Hindlimb muscle (tissue), 1 donor: ENCODE data around the gene ERCC8. TPM values are rescaled to one million over a fixed set of nuclear protein-coding genes. Genes with fewer than 3 reads are reported as not detected.
A peak's percentile ranks its signal among the peaks of the same experiment; 100 is the strongest.
"Not testable (repeated sequence)": the region's sequence is repeated elsewhere in the genome, so short reads cannot be mapped to it uniquely, and the experiment has no call there.

ENCODE experiments used
- DNase-seq: peaks from one replicate; pipeline ENCODE4 v3.0.0-alpha.2; 2013
- polyA plus RNA-seq: library from polyadenylated mRNA; unstranded; fragments of 120-200 nt; gene quantifications from one replicate; pipeline ENCODE4 v1.2.1, GENCODE V29; 2013; ENCODE audit not compliant: insufficient read length

ERCC8 gene, protein sequence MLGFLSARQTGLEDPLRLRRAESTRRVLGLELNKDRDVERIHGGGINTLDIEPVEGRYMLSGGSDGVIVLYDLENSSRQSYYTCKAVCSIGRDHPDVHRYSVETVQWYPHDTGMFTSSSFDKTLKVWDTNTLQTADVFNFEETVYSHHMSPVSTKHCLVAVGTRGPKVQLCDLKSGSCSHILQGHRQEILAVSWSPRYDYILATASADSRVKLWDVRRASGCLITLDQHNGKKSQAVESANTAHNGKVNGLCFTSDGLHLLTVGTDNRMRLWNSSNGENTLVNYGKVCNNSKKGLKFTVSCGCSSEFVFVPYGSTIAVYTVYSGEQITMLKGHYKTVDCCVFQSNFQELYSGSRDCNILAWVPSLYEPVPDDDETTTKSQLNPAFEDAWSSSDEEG
- 11.6 TPM for polyA plus RNA-seq

DNA sequence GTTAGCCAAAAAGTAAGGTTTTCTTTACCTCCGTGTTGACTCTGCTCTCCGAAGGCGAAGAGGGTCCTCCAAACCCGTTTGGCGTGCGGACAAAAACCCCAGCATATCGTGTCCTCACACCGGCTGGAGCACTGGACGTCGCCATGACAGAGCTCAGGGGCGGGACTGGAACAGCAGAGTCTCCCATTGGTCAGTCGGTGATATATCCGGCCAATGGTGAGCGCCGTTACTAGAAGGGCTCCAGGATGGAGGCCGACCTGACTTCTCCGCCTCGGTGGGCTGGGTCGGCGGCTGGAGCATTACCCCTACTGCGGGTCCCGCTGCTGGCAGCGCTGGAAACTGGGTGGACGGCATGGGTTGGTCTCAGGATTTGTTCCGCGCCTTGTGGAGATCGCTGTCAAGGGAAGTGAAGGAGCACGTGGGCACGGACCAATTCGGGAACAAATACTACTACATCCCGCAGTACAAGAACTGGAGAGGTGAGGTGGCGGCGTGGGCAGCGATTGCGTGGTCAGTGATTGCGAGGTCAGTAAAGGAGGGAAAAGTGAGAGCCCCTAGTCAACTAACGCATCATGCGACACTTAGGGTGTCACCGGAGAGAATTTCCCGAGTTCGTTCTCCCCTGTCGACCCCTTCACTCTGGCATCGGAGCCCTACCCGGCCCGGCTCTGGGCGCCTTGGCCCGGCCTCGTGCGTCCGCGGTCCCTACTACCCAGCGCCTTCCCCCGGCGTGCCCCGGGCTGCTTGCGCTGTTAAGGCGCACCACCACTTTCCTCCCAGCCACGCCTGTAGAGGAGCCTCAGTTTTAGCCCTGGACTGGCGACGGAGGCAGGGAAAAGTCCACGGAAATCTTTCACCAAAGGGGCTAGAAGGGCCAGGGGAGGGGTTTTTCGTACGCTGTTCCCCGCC is at the start of gene ERCC8, which contains the start of gene NDUFAF2:
Gene ERCC8, minus strand, starts transcription at position 167 of the 909 bp plus-strand sequence. Its CDS starts 62 bp downstream, at position 105.
Gene NDUFAF2, plus strand, starts transcription at position 302 of the 909 bp plus-strand sequence. Its CDS starts 51 bp downstream, at position 353.
- peak; percentile 93 for DNase-seq

DNA sequence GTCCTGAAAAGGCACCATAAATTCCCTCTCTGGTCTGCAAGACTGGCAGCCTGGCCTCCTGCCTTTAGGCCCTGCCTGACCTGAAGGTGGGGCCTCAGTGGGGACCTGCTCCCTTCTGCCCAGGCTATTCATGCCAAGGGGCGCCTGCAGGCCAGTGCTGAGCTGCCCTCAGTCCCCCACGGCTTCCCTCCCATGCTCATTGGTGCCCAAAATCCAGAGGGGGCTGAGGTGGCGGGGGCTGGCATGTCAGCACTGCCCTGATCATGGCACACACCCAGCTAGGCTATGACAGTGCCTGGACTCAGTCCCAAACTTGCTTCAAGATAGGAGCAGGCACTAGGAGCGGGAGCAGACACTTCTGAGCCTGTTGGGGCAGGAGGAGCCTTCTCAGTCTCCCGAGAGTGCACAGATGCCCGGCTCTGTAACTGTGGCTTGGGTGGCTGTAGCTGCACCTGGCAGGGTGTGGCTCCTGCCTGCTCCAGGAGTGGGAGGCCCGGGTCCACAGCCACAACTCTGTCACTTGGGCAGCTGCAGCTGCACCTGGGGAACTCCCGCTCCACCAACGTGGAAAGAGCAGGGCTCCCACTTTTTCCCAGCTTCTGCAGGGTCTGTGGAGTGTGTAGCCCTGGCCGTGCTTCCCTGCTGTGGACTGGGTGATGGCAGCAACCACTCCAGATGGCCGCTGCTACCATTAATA is 49.2 kb upstream of the ERCC8 start:
- DNase-seq: no peak

- no peak for DNase-seq
Observed at GRCh38 chr5:60993425-60993824, 48.6 kb upstream of the ERCC8 start.

- no peak for DNase-seq
Observed at GRCh38 chr5:60992871-60993270, 48.0 kb upstream of the ERCC8 start.

DNA sequence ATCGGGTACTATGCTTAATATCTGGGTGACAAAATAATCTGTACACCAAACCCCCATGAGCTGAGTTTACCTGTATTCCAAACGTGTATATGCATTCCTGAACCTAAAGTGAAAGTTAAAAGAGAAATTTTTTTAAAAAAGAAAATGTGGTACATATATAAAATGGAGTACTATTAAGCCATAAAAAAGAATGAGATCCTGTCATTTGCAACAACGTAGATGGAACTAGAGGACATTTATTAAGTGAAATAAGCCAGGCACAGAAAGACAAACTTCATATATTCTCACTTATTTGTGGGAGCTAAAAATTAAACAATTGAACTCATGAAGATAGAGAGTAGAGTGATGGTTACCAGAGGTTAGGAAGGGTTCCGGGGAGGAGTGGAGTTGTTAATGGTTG is 44.9 kb upstream of the ERCC8 start:
- no peak for DNase-seq

DNA sequence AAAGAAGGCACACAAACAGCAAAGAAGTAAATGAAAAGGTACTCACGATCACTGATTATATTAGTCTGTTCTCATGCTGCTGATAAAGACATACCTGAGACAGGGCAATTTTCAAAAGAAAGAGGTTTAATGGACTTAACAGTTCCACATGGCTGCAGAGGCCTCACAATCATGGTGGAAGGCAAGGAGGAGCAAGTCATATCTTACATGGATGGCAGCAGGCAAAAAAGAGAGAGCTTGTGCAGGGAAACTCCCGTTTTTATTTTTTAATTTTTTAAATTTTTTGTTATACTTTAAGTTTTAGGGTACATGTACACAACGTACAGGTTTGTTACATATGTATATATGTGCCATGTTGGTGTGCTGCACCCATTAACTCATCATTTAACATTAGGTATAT is 37.3 kb upstream of the ERCC8 start:
- DNase-seq: not testable (repeated sequence)

DNA sequence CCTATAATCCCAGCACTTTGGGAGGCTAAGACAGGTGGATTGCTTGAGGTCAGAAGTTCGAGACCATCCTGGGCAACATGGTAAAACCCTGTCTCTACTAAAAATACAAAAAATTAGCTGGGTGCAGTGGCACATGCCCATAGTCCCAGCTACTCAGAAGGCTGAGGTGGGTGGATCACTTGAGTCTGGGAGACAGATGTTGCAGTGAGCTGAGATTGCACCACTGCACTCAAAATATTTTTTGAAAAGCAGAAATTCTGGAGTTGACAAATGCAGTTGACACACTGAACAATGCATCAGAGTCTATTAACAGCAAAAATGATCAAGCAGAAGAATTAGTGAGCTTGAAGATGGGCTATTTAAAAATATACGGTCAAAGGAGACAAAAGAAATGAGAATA is 35.6 kb upstream of the ERCC8 start:
- no peak for DNase-seq

- DNase-seq: no peak
Observed at GRCh38 chr5:60978968-60979367, 34.1 kb upstream of the ERCC8 start.

GRCh38 chr5:60977956-60978737 is 33.3 kb upstream of the ERCC8 start:
- DNase-seq: no peak

DNA sequence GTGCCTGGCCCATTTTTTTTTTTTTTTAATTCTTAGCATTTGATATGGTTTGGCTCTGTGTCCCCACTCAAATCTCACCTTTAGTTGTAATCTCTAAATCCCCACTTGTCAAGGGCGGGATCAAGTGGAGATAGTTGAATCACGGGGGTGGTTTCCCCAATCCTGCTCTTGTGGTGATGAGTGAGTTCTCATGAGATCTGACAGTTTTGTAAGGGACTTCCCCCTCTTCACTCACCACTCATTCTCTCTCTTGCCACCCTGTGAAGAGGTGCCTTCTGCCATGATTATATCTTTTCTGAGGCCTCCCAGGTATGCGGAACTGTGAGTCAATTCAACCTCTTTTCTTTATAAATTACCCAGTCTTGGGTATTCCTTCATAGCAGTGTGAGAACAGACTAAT is 27.4 kb upstream of the ERCC8 start:
- no peak for DNase-seq

DNA sequence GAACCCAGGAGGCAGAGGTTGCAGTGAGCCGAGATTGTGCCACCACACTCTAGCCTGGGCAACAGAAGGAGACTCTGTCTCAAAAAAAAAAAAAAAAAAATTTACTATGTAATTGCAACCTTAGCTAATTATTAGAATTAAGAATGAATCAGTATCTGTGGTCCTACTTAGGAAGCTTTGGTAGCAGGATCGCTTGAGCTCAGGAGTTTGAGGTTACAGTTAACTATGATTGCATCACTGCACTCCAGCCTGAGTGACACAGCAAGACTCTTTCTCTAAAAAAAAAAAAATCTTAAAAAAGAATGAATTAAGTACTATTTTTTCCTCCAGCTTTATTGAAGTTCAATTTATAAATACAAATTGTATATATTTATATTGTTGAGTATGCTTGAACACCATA is 16.8 kb upstream of the ERCC8 start:
- no peak for DNase-seq

GRCh38 chr5:60960591-60960990 is 15.7 kb upstream of the ERCC8 start:
- no peak for DNase-seq

DNA sequence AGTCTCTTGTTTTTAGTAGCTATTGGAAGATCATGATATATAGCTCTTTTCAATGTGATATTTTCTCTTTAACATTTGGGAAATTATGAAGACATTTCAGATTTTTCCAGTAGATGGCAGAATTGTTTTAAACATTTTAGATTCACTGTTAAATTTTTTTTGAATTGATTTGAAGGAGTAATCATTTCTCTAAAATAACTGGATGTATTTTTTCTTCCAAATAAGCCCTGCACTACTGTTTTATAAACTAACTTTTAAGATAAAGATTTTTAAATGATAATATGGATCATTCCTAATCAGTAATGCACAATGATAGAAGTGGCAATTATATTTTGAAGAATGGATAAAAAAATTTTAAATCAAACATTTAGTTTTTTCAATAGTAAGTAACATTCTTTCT is 14.3 kb upstream of the ERCC8 start:
- DNase-seq: peak; percentile 2

DNA sequence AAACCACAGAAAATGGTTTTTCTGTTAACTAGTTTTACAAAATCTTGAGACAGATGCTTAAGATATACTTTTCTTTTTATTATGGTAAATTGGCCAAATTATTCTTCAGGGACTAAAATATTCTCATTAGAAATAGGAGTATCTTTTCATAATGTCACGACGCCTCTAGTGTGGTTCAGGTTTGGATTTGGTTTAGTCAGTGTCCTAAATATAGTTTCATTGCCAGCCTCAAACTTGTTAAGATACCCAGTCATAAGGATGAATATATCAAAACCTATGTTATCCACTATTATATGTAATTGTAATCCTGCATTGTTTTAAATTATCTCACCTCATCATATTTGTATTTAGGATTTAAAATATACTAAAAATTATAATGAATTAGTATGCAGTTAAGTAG is 13.8 kb upstream of the ERCC8 start:
- DNase-seq: no peak

DNA sequence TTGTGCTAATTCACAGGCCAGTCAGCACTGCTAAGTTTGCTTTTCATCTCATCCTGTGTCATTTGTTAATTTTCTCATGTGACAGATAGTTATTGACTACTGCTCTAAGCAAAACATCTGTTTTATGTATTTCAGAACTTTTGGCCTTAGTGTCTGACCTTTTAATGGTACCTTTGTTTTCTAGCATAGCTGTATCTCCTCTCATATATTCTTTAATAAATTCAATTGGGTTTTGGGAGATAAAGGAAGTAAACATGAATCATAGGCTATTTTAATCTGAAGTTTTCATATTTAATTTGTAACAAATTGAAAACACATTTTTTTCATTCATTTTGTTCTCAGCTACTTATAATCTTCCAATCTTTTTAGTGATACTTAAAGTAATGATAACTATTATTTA is 13.2 kb upstream of the ERCC8 start:
- DNase-seq: no peak

- no peak for DNase-seq
Observed at GRCh38 chr5:60955239-60955638, 10.4 kb upstream of the ERCC8 start.

- DNase-seq: no peak
Observed at GRCh38 chr5:60948738-60949137, 3.9 kb upstream of the ERCC8 start.

DNA sequence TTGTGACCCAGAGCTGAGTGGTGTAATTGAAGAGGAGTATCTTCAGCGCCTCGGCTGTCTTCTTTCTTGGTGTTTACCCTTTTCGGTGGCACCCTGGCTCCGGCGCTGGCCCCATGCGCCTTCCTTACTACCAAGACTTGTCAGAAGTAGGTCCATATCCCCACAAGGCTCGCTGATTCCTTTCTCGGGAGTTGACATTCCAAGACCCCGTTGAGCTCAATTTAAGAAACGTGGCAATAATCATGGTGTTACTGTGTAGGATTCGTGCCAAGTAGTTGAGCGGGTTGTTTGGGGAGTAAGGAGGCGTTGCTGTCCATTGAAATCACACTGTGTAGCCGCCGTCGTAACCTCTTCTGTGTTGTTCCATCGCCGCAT is 930 bp upstream of the ERCC8 start:
- peak; percentile 42 for DNase-seq

GRCh38 chr5:60943624-60944023 is 1.2 kb downstream of the ERCC8 start:
- DNase-seq: no peak

DNA sequence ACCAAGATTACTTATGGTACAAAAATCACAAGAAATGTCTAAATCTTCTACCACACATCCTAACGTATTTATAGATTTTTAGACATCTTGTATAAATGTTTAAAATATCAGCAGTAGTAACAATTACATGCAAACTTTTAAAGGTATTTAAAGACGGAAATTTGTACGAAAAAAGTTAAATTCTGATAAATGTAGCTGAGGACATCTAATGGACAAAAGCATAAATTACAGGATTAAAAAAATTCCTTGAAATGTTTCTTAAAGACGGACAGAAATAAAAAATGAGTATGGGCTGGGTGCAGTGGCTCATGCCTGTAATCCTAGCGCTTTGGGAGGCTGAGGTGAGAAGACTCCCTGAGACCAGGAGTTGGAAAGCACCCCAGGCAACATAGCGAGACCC is 15.8 kb downstream of the ERCC8 start:
- DNase-seq: no peak

GRCh38 chr5:60927450-60927849 is 17.4 kb downstream of the ERCC8 start:
- DNase-seq: no peak

DNA sequence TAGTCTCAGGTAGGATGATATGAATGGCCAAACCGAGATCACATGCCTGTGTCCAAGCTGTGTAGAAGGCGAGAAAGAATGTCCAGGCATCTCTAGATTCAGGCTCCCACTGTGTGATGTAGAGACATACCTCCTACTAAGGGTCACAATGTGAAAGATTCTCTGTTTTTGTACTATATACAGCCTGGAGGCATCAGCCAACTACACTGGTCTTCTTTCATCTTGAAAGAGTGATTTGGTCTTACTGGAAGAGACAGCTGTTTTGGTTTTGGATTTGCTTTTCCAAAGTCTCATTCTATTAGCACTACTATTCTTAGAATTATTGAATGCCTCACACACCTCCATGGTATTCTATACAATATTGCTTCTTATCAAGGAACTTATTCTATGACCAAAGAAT is 26.4 kb downstream of the ERCC8 start:
- no peak for DNase-seq
